ENCODE results near the gene CADPS2. TPM values are rescaled to one million over a fixed set of nuclear protein-coding genes. Genes with fewer than 3 reads are reported as not detected.

CADPS2 gene
- total RNA-seq, 2 experiments from 2014 or later, result not detected

- no peaks in the 10 kb centered on the region for H3K36me3 Mint-ChIP-seq
Observed at GRCh38 chr7:122602800-122603199, 283.5 kb downstream of the CADPS2 start.

DNA sequence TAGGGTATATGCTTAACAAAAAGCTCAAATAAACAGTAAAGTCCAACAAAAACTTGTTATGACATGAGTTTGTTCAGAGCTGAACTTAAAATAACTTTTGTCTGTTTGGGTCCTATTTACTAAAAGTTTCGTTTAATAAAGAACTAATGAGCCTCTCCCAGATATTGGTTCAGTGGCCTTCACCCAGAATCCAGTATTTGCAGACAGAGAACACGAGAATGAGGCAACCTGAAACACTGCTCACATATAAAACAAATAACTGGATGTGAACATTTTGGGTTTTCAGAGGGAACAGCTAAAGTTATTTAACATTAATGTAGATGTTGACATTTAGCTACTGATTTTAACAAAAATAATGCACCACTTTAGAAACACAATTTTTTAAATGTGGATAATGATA, 285.6 kb downstream of the CADPS2 start:
- Mint-ChIP-seq H3K27me3 (no peaks in the 10 kb centered on the region), H3K36me3 (no peaks in the 10 kb centered on the region), H3K4me1 (no peaks in the 10 kb centered on the region), H3K4me3 (no peak overlapping the region), H3K27ac (no peak overlapping the region), H3K9me3 (no peaks in the 10 kb centered on the region)
- ATAC-seq (ENCODE audit: low read depth) (no peak), DNase-seq (no peak)
- POLR2A ChIA-PET, result no interaction called here

More at GRCh38 chr7:122602800-122603199, 283.5 kb downstream of the CADPS2 start:
- Mint-ChIP-seq H3K27me3 (no peaks in the 10 kb centered on the region), H3K4me1 (no peaks in the 10 kb centered on the region), H3K9me3 (no peaks in the 10 kb centered on the region), H3K27ac (no peak overlapping the region), H3K4me3 (no peak overlapping the region)
- DNase-seq (no peak), ATAC-seq (ENCODE audit: low read depth) (no peak)
- POLR2A ChIA-PET, result no interaction called here

DNA sequence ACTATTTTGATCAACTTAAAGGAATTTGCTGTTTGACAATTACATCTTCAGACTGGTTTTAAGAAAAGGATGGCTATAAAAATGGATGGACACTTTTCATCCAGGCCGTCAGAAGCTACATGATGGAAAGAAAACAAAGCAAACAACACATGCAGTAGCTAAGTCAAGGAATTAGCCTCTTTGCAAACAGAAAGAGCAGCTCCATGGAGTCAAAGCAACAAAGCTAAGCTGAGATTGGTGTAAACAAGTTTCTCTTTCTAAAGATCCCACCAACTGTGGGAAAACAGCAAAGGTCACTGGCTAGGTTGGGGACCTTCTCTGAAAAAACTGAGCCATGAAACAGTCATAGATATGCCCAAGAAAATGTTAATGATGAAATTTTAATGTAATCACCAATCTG, 286.2 kb downstream of the CADPS2 start:
- no peaks in the 10 kb centered on the region for H3K9me3 Mint-ChIP-seq
- no peaks in the 10 kb centered on the region for H3K36me3 Mint-ChIP-seq
- no peak for DNase-seq
- no peak overlapping the region for H3K27ac Mint-ChIP-seq
- no peak for ATAC-seq (ENCODE audit: low read depth)
- no peaks in the 10 kb centered on the region for H3K4me1 Mint-ChIP-seq
- POLR2A ChIA-PET, result no interaction called here
- H3K4me3 Mint-ChIP-seq, result no peak overlapping the region
- no peaks in the 10 kb centered on the region for H3K27me3 Mint-ChIP-seq

DNA sequence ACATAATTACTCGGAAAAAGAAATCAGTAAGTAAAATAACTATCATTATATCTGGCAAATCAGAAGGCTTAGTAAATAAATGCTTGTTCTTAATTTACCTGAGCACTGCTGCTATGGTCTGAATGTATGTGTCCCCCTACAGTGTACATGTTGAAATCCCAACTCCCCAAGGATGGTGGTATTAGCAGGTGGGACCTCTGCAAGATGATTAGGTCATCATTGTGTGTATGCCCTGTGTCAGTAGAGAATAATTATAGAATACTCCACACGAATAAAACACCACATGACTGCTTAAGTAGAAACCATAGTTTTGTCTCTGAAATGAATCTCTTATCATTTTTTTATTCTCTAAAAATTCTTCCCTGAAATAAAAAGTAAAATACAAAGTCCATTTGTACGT, 289.0 kb downstream of the CADPS2 start:
- Mint-ChIP-seq H3K4me3 (no peak overlapping the region), H3K9me3 (no peaks in the 10 kb centered on the region), H3K27ac (no peak overlapping the region), H3K4me1 (no peaks in the 10 kb centered on the region), H3K36me3 (no peaks in the 10 kb centered on the region), H3K27me3 (no peaks in the 10 kb centered on the region)
- POLR2A ChIA-PET, result no interaction called here
- DNase-seq (no peak), ATAC-seq (ENCODE audit: low read depth) (no peak)

GRCh38 chr7:122595885-122596284, 290.4 kb downstream of the CADPS2 start:
- H3K27me3 Mint-ChIP-seq, result no peaks in the 10 kb centered on the region
- ATAC-seq (ENCODE audit: low read depth) (no peak), DNase-seq (no peak)
- H3K36me3 Mint-ChIP-seq, result no peaks in the 10 kb centered on the region
- no peak overlapping the region for H3K27ac Mint-ChIP-seq
- POLR2A ChIA-PET, result no interaction called here
- H3K4me1 Mint-ChIP-seq, result no peaks in the 10 kb centered on the region
- H3K4me3 Mint-ChIP-seq, result no peak overlapping the region
- no peaks in the 10 kb centered on the region for H3K9me3 Mint-ChIP-seq

DNA sequence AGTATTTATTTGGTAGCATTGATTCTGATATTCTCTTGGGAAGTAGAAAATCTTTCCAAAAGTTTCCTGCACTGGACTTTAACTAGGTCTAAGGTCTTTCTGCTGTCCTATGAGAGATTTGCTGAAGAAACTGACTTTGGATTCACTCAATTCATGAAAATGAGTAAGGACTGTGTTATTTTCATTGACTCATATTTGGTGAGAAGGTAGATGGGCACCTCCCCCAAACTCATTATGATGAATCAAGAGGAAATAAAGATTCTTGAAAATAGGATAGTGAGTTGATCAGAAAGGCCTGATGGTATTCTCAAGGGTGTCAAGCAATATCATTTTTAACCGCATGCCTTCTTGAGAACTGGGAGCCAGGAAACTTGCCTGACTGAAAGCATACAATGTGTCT, 297.6 kb downstream of the CADPS2 start:
- H3K4me1 Mint-ChIP-seq, result no peaks in the 10 kb centered on the region
- no peak for ATAC-seq (ENCODE audit: low read depth)

GRCh38 chr7:122584676-122585251, 301.5 kb downstream of the CADPS2 start:
- no peaks in the 10 kb centered on the region for H3K27me3 Mint-ChIP-seq
- H3K9me3 Mint-ChIP-seq, result no peaks in the 10 kb centered on the region
- ATAC-seq (ENCODE audit: low read depth), result no peak
- no peak overlapping the region for H3K27ac Mint-ChIP-seq
- no peaks in the 10 kb centered on the region for H3K36me3 Mint-ChIP-seq
- no peak for DNase-seq
- H3K4me1 Mint-ChIP-seq, result no peaks in the 10 kb centered on the region
- POLR2A ChIA-PET, result no interaction called here
- no peak overlapping the region for H3K4me3 Mint-ChIP-seq

More for the DNA sequence above, 297.6 kb downstream of the CADPS2 start:
- POLR2A ChIA-PET, result no interaction called here
- H3K36me3 Mint-ChIP-seq, result no peaks in the 10 kb centered on the region
- H3K4me3 Mint-ChIP-seq, result no peak overlapping the region
- no peaks in the 10 kb centered on the region for H3K9me3 Mint-ChIP-seq
- no peak overlapping the region for H3K27ac Mint-ChIP-seq
- no peak for DNase-seq
- no peaks in the 10 kb centered on the region for H3K27me3 Mint-ChIP-seq

- Mint-ChIP-seq H3K4me1 (no peaks in the 10 kb centered on the region), H3K4me3 (no peak overlapping the region), H3K9me3 (no peaks in the 10 kb centered on the region), H3K36me3 (no peaks in the 10 kb centered on the region), H3K27ac (no peak overlapping the region), H3K27me3 (no peaks in the 10 kb centered on the region)
- POLR2A ChIA-PET, result no interaction called here
- ATAC-seq (ENCODE audit: low read depth) (no peak), DNase-seq (no peak)
Observed at GRCh38 chr7:122578350-122578749, 307.9 kb downstream of the CADPS2 start.

- H3K4me1 Mint-ChIP-seq, result no peaks in the 10 kb centered on the region
- no peak overlapping the region for H3K4me3 Mint-ChIP-seq
- no peak for ATAC-seq (ENCODE audit: low read depth)
- H3K9me3 Mint-ChIP-seq, result no peaks in the 10 kb centered on the region
- POLR2A ChIA-PET, result no interaction called here
- H3K36me3 Mint-ChIP-seq, result no peaks in the 10 kb centered on the region
- H3K27me3 Mint-ChIP-seq, result no peaks in the 10 kb centered on the region
- DNase-seq, result no peak
- no peak overlapping the region for H3K27ac Mint-ChIP-seq
Observed at GRCh38 chr7:122577449-122578003, 308.7 kb downstream of the CADPS2 start.

GRCh38 chr7:122572706-122573105, 313.6 kb downstream of the CADPS2 start:
- H3K4me3 Mint-ChIP-seq, result no peak overlapping the region
- POLR2A ChIA-PET, result no interaction called here
- no peak for ATAC-seq (ENCODE audit: low read depth)

GRCh38 chr7:122561326-122561725, 324.9 kb downstream of the CADPS2 start:
- ATAC-seq (ENCODE audit: low read depth) (no peak), DNase-seq (no peak)
- no peak overlapping the region for H3K4me3 Mint-ChIP-seq
- no peaks in the 10 kb centered on the region for H3K9me3 Mint-ChIP-seq
- no peaks in the 10 kb centered on the region for H3K36me3 Mint-ChIP-seq
- no peaks in the 10 kb centered on the region for H3K27me3 Mint-ChIP-seq
- POLR2A ChIA-PET, result no interaction called here
- no peaks in the 10 kb centered on the region for H3K4me1 Mint-ChIP-seq
- H3K27ac Mint-ChIP-seq, result no peak overlapping the region

More at GRCh38 chr7:122572706-122573105, 313.6 kb downstream of the CADPS2 start:
- no peaks in the 10 kb centered on the region for H3K27me3 Mint-ChIP-seq
- H3K4me1 Mint-ChIP-seq, result no peaks in the 10 kb centered on the region
- H3K27ac Mint-ChIP-seq, result no peak overlapping the region
- no peaks in the 10 kb centered on the region for H3K36me3 Mint-ChIP-seq
- no peaks in the 10 kb centered on the region for H3K9me3 Mint-ChIP-seq
- DNase-seq, result no peak

- POLR2A ChIA-PET, result no interaction called here
- Mint-ChIP-seq H3K4me3 (no peak overlapping the region), H3K4me1 (no peaks in the 10 kb centered on the region), H3K9me3 (no peaks in the 10 kb centered on the region), H3K27ac (no peak overlapping the region), H3K27me3 (no peaks in the 10 kb centered on the region), H3K36me3 (no peaks in the 10 kb centered on the region)
- no peak for ATAC-seq (ENCODE audit: low read depth)
- no peak for DNase-seq
Observed at GRCh38 chr7:122556873-122557542, 329.3 kb downstream of the CADPS2 start.

- no peak for ATAC-seq (ENCODE audit: low read depth)
- Mint-ChIP-seq H3K4me3 (no peak overlapping the region), H3K27ac (no peak overlapping the region), H3K4me1 (no peaks in the 10 kb centered on the region), H3K36me3 (no peaks in the 10 kb centered on the region), H3K27me3 (no peaks in the 10 kb centered on the region), H3K9me3 (no peaks in the 10 kb centered on the region)
- no peak for DNase-seq
- POLR2A ChIA-PET, result no interaction called here
Observed at GRCh38 chr7:122556219-122556618, 330.0 kb downstream of the CADPS2 start.

GRCh38 chr7:122553761-122554160, 332.5 kb downstream of the CADPS2 start:
- Mint-ChIP-seq H3K27me3 (no peaks in the 10 kb centered on the region), H3K4me3 (no peak overlapping the region), H3K9me3 (no peaks in the 10 kb centered on the region), H3K27ac (no peak overlapping the region), H3K36me3 (no peaks in the 10 kb centered on the region), H3K4me1 (no peaks in the 10 kb centered on the region)
- ATAC-seq (ENCODE audit: low read depth) (no peak), DNase-seq (no peak)
- POLR2A ChIA-PET, result no interaction called here
